EL (cell line): ENCODE data around the gene VHLL.

Experiments
- DNase-seq: peaks from one replicate; pipeline ENCODE4 v3.0.0-alpha.2; 2016

The VHLL gene

DNA sequence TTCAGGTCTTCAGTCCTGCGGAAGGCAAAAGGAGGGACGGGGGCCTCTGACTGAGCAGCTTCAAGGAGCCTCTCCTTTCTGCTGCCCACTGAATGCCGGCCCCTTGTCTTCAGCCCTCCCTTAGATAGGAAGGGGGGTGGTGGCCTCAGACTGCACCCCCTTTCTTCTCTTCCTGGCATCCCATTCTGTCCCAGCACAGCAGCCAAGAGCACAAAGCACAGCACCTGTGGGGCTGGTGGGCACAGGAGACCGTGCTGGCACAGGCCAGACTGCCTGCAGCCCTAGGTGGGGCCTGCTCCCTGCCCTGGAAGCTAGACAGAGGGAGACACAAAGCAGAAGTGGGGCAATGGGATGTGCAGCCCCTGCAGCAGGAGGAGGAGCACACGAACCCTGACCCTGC, 49.5 kb downstream of the VHLL start:
- no peak for DNase-seq
